ENCODE data around the gene GPR158.

The GPR158 gene

GRCh38 chr10:25398680-25399079 lies 223.9 kb downstream of the GPR158 start:
- TF ChIP-seq CREB5 (CRISPR knock-in tag; IDR thresholded peaks at IDR 0.05; ENCODE audit: low read depth) (no peak), PATZ1 (CRISPR knock-in tag; IDR thresholded peaks at IDR 0.05; ENCODE audit: borderline replicate concordance) (no peak), TCF4 (CRISPR knock-in tag; IDR thresholded peaks at IDR 0.05; ENCODE audit: borderline replicate concordance) (no peak), ZNF8 (CRISPR knock-in tag; IDR thresholded peaks at IDR 0.05) (no peak), TOX (CRISPR knock-in tag; IDR thresholded peaks at IDR 0.05; ENCODE audit: borderline replicate concordance) (no peak), ZNF70 (CRISPR knock-in tag; IDR thresholded peaks at IDR 0.05) (no peak), OSR1 (CRISPR knock-in tag; IDR thresholded peaks at IDR 0.05) (no peak), CSDC2 (CRISPR knock-in tag; IDR thresholded peaks at IDR 0.05) (no peak), CSRNP3 (CRISPR knock-in tag; IDR thresholded peaks at IDR 0.05) (no peak), ARNTL (CRISPR knock-in tag; IDR thresholded peaks at IDR 0.05; ENCODE audit: borderline replicate concordance, low read depth) (no peak), SNAI2 (CRISPR knock-in tag; IDR thresholded peaks at IDR 0.05) (no peak), RARB (CRISPR knock-in tag; IDR thresholded peaks at IDR 0.05) (no peak), ZFP3 (CRISPR knock-in tag; IDR thresholded peaks at IDR 0.05) (no peak), ZC3H10 (CRISPR knock-in tag; IDR thresholded peaks at IDR 0.05) (no peak), ZFP30 (CRISPR knock-in tag; IDR thresholded peaks at IDR 0.05) (no peak), ISL1 (CRISPR knock-in tag; IDR thresholded peaks at IDR 0.05) (no peak)
- TF ChIP-seq, protein P1, sequence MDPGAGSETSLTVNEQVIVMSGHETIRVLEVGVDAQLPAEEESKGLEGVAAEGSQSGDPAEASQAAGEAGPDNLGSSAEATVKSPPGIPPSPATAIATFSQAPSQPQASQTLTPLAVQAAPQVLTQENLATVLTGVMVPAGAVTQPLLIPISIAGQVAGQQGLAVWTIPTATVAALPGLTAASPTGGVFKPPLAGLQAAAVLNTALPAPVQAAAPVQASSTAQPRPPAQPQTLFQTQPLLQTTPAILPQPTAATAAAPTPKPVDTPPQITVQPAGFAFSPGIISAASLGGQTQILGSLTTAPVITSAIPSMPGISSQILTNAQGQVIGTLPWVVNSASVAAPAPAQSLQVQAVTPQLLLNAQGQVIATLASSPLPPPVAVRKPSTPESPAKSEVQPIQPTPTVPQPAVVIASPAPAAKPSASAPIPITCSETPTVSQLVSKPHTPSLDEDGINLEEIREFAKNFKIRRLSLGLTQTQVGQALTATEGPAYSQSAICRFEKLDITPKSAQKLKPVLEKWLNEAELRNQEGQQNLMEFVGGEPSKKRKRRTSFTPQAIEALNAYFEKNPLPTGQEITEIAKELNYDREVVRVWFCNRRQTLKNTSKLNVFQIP (CRISPR knock-in tag; IDR thresholded peaks at IDR 0.05; ENCODE audit: borderline replicate concordance, low read depth) = no peak
- TF ChIP-seq, protein P2, sequence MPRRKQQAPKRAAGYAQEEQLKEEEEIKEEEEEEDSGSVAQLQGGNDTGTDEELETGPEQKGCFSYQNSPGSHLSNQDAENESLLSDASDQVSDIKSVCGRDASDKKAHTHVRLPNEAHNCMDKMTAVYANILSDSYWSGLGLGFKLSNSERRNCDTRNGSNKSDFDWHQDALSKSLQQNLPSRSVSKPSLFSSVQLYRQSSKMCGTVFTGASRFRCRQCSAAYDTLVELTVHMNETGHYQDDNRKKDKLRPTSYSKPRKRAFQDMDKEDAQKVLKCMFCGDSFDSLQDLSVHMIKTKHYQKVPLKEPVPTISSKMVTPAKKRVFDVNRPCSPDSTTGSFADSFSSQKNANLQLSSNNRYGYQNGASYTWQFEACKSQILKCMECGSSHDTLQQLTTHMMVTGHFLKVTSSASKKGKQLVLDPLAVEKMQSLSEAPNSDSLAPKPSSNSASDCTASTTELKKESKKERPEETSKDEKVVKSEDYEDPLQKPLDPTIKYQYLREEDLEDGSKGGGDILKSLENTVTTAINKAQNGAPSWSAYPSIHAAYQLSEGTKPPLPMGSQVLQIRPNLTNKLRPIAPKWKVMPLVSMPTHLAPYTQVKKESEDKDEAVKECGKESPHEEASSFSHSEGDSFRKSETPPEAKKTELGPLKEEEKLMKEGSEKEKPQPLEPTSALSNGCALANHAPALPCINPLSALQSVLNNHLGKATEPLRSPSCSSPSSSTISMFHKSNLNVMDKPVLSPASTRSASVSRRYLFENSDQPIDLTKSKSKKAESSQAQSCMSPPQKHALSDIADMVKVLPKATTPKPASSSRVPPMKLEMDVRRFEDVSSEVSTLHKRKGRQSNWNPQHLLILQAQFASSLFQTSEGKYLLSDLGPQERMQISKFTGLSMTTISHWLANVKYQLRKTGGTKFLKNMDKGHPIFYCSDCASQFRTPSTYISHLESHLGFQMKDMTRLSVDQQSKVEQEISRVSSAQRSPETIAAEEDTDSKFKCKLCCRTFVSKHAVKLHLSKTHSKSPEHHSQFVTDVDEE (CRISPR knock-in tag; IDR thresholded peaks at IDR 0.05) = no peak
- no peak for ATAC-seq

- ATAC-seq = no peak
- no peak for TF ChIP-seq ZFP3 (CRISPR knock-in tag; IDR thresholded peaks at IDR 0.05)
- TF ChIP-seq TCF4 (CRISPR knock-in tag; IDR thresholded peaks at IDR 0.05; ENCODE audit: borderline replicate concordance) = no peak
- no peak for TF ChIP-seq ESRRG (CRISPR knock-in tag; IDR thresholded peaks at IDR 0.05)
- TF ChIP-seq OSR1 (CRISPR knock-in tag; IDR thresholded peaks at IDR 0.05) = no peak
- no peak for TF ChIP-seq CSRNP3 (CRISPR knock-in tag; IDR thresholded peaks at IDR 0.05)
Observed at GRCh38 chr10:25405871-25406270, 231.1 kb downstream of the GPR158 start.

GRCh38 chr10:25417611-25418010 lies 242.8 kb downstream of the GPR158 start:
- no peak for ATAC-seq
- TF ChIP-seq PATZ1 (CRISPR knock-in tag; IDR thresholded peaks at IDR 0.05; ENCODE audit: borderline replicate concordance) (no peak), ZNF70 (CRISPR knock-in tag; IDR thresholded peaks at IDR 0.05) (no peak), CREB5 (CRISPR knock-in tag; IDR thresholded peaks at IDR 0.05; ENCODE audit: low read depth) (no peak), OSR1 (CRISPR knock-in tag; IDR thresholded peaks at IDR 0.05) (no peak), ZFP3 (CRISPR knock-in tag; IDR thresholded peaks at IDR 0.05) (no peak), ESRRG (CRISPR knock-in tag; IDR thresholded peaks at IDR 0.05) (no peak), ZC3H10 (CRISPR knock-in tag; IDR thresholded peaks at IDR 0.05) (no peak), ZNF8 (CRISPR knock-in tag; IDR thresholded peaks at IDR 0.05) (no peak), ZNF565 (CRISPR knock-in tag; conservative IDR thresholded peaks at IDR 0.05; ENCODE audit: low read depth) (no peak), CSDC2 (CRISPR knock-in tag; IDR thresholded peaks at IDR 0.05) (no peak), RARB (CRISPR knock-in tag; IDR thresholded peaks at IDR 0.05) (no peak)
- TF ChIP-seq, protein P1 (CRISPR knock-in tag; IDR thresholded peaks at IDR 0.05; ENCODE audit: borderline replicate concordance, low read depth) = no peak
